Retinal pigment epithelial cell (primary cell): ENCODE measurements around the gene HLA-B.

Experiments
- DNase-seq: peaks from one replicate; pipeline ENCODE4 v3.0.0-alpha.2; 2010; ENCODE audit warnings: low read depth
- H3K4me3 ChIP-seq: 2 replicates; pipeline ENCODE4 v1.5.1; 2011; ENCODE audit warnings: mild to moderate bottlenecking, low read length, control low read depth, moderate library complexity
- CTCF ChIP-seq: conservative IDR thresholded peaks from 2 replicates; pipeline ENCODE4 v1.5.1; 2011; ENCODE audit warnings: low read depth, low read length, control low read depth, inconsistent platforms

Gene HLA-B

GRCh38 chr6:31354864-31355582 is 2.0 kb downstream of the HLA-B start:
- no peak for DNase-seq
- TF ChIP-seq CTCF: no peak
- no peak overlapping the region for H3K4me3 ChIP-seq

GRCh38 chr6:31354158-31354863 is 2.7 kb downstream of the HLA-B start:
- no peak overlapping the region for H3K4me3 ChIP-seq
- no peak for TF ChIP-seq CTCF
- DNase-seq: no peak

- no peak for DNase-seq
- no peak overlapping the region for H3K4me3 ChIP-seq
- no peak for TF ChIP-seq CTCF
Measured at GRCh38 chr6:31353384-31353945, 3.5 kb downstream of the HLA-B start.

- no peak overlapping the region for H3K4me3 ChIP-seq
- TF ChIP-seq CTCF: no peak
- DNase-seq: no peak
Measured at GRCh38 chr6:31352683-31353383, 4.1 kb downstream of the HLA-B start.

GRCh38 chr6:31352310-31352682 is 4.7 kb downstream of the HLA-B start:
- no peak overlapping the region for H3K4me3 ChIP-seq
- DNase-seq: no peak
- TF ChIP-seq CTCF: no peak

GRCh38 chr6:31351401-31352309 is 5.3 kb downstream of the HLA-B start:
- TF ChIP-seq CTCF: no peak
- no peak for DNase-seq
- no peak overlapping the region for H3K4me3 ChIP-seq
